HL-60 (cell line): ENCODE data around the gene TMEM243.

Experiments used
- DNase-seq, 2 experiments: peaks; one replicate each; pipeline ENCODE4 v3.0.0-alpha.2; 2010 to 2020; ENCODE audit warnings: low read depth in 1 of 2, low spot score in 1 of 2
- H3K27ac ChIP-seq: fragments of 250-450 bp; sonication (Bioruptor Pico); replicated peaks from 2 replicates; pipeline ENCODE4 v1.5.1; 2020; ENCODE audit warnings: mild to moderate bottlenecking, moderate library complexity
- H3K27me3 ChIP-seq: fragments of 250-450 bp; sonication (Bioruptor Pico); 2 replicates; pipeline ENCODE4 v1.5.1; 2021; ENCODE audit warnings: mild to moderate bottlenecking, moderate library complexity; ENCODE audit not compliant: insufficient read depth, poor library complexity, severe bottlenecking
- H3K4me3 ChIP-seq: replicated peaks from 2 replicates; pipeline ENCODE4 v1.5.1; 2011; ENCODE audit warnings: mild to moderate bottlenecking, control low read depth, low read length; ENCODE audit not compliant: insufficient read depth
- POLR2AphosphoS5 ChIP-seq: IDR thresholded peaks from 2 replicates; pipeline ENCODE4 v1.6.1; 2012; ENCODE audit warnings: low read depth

Gene TMEM243

GRCh38 chr7:87146740-87147386, 72.7 kb downstream of the TMEM243 start:
- no peak for DNase-seq
- Histone ChIP-seq H3K27me3 (no peaks in the 10 kb centered on the region), H3K4me3 (no peak overlapping the region), H3K27ac (no peak overlapping the region)
- no peak for TF ChIP-seq POLR2AphosphoS5
